ENCODE results near the gene MROH2A.

The MROH2A gene

DNA sequence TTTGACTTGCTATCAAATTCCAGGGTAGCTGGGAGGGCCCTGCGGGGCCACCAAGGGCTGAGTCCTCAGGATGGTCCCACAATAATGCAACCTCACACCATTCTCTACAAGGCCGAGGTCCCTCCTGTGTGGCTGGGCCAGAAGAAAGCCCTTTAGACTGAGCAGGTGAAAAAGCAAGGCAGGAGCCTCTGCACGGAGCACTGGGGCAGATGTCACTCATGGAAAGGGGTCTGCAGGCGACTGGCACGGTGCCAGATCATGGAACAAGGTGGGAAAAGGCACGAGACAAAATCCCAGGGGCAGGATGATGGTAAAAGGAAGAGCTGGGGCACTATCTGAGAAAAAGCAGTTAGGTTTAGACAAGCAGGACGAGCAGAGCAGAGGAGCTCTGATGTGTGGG lies 60.1 kb downstream of the MROH2A start:
- DNase-seq: no peak

DNA sequence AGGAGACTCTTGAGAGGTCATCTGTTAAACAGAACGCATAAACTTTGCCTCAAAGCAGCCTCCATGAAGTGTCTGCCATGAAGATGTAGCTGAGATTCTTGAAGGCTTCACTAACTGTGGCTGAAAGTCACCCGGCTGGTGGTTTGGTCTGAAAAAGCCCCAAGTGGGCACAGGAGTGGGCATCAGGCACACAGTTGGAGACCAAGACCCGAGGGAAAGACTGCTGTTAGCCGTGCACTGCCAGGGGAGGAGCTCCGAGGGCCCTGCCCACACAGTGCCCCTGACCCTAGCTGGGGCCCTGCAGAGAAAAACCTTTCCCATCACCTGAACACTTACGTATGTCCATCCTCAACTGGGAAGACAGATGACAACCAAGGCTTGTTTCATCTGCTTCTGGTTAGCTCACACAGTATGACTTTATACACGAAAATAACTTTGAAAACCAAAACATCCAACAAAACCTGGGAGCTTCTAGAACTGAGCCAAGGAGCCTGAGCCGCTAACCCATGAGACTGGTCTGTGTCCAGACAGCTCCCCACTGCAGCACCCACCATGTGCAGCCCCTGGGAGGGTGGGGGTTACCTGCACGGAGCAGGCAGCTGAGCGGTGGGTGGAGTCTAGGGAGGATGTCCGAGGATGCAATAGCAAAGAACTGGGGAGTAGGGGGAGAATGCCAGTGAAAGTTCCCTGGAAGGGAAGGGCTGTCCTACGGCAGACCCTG lies 60.8 kb downstream of the MROH2A start:
- DNase-seq: no peak

DNA sequence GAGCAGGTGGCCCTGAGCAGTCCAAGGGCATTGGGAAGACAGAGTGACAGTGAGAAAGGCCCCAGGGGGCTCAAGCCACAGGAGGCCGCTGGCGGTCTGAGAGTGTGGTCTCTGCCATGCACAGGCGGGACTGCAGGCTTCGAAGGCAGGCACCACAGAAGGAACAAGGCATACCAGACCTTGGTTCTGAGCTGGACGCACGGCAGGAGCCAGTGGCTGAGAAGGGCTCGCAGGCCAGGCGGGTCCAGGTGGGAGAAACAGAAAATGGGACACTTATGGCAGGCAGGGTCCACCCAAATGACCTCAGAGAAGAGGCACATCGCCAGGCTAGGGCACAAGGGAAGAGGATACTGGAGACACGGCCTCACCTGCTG lies 61.3 kb downstream of the MROH2A start:
- DNase-seq: no peak

DNA sequence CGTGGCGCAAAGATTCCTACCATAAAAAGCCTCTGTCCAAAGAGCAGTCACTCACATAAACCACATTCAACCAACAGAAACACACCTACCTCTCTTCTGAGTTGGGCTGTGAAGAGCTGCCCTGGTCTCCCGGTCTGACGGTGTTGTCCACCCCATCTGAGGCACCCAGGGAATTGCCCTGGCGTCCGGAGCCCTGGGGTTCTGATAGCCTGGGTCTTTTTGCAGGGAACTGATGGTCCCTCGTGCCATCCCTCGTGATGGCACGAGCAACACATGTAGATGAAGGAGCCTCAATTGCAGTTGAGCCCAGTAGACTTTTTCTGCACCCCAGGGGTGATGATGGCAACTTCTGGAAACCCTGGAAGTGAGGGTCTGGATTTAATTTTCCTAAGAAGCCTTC lies 62.4 kb downstream of the MROH2A start:
- no peak for DNase-seq

DNA sequence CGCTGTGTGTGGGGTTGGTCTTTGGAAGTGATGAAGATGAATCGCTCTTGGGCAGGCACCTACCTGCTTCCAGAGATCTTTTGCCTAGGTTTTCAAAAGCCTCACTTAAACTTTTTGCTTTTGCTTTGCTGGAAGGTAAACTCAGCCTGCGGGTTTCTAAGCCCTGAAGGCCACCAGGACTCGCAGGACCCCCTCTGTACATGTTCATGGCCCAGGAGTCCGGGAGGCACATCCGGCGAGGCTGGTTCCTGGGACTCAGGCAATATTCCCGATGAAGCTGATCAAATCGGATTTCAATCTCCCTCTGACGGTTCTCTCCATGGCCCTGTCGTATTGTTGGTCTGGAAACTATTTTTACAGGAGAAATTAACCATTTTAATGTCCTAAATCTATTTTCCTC lies 63.1 kb downstream of the MROH2A start:
- no peak for DNase-seq

DNA sequence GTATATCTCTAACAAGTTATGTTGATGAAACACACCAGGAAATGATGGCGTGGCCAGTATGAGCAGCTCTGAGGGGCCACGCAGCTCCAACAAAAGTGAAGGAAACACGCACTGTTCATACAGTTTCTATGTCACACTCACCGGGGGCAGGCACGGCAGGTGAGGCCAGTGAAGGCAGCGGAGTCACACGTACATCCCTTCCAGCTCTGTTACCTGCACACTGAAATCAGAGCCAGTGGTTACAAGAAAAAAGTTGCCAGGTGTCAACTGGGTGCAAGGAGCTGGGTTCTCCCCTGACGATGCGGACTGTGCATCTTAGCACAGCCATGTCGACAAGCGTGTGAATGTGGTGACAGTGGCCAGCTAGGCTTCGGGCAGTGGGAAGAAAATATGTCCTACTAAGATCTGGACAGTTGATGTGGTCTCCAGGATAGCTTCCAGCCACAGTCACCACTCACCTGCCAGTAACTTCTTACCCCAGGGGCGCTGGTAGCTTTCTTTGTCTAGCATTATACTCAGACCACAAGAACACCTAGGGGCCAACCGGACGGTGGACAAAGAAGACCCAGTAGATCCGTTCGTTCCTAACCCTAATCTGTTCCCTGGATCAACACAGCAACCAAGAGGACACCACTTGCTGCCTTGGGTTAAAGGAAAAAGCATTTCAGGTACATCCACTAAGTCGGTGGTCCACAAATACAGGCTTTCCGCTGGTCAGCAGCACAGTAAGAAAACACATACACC lies 66.1 kb downstream of the MROH2A start:
- no peak for DNase-seq

DNA sequence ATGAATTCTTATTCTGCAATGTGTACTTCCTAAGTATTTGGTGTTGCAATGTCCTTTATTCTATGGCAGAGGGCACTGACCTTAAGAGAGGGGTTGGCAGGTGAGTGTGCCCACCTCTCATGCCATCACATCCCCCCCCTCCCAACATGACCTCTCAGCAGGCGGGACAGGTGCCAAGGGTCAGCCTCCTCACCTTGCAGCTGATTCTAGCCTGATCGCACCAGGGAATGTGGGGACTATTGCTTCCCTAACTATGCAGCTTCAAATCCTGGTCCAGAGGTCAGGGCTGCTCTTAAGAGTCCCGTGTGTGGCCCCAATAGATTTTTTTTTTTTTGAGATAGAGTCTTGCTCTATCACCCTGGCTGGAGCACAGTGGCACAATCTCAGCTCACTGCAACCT lies 66.7 kb downstream of the MROH2A start:
- DNase-seq: no peak

DNA sequence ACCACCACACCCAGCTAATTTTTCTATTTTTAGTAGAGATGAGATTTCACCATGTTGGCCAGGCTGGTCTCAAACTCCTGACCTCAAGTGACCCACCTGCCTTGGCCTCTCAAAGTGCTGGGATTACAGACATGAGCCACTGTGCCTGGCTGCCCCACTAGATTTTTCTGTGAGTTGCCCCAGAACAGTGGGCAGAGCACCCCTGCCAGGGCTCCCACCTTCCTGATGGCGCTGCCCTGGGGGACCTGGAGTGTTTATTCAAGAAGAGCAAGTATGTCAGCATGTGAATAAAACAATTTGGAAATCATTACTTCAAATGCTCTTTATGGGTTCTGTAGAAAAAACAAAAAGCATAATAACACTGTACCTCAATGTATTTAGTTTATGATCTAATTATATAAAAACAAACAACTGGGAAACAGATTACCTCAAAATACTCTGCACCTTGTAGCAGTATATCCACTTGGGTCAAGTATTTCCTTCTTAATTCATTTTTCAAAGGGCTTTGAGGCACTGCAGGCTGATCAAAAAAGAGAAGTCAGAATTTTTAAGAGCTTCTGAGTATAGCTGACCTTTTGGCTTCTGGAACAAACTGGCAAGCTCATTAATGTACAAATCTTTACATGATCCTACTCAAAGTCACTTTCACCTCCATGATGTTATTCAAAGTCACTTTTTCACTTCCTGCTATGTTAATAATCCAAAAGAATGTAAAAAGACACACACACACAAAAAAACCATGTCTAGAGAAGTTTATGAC lies 67.4 kb downstream of the MROH2A start:
- no peak for DNase-seq

DNA sequence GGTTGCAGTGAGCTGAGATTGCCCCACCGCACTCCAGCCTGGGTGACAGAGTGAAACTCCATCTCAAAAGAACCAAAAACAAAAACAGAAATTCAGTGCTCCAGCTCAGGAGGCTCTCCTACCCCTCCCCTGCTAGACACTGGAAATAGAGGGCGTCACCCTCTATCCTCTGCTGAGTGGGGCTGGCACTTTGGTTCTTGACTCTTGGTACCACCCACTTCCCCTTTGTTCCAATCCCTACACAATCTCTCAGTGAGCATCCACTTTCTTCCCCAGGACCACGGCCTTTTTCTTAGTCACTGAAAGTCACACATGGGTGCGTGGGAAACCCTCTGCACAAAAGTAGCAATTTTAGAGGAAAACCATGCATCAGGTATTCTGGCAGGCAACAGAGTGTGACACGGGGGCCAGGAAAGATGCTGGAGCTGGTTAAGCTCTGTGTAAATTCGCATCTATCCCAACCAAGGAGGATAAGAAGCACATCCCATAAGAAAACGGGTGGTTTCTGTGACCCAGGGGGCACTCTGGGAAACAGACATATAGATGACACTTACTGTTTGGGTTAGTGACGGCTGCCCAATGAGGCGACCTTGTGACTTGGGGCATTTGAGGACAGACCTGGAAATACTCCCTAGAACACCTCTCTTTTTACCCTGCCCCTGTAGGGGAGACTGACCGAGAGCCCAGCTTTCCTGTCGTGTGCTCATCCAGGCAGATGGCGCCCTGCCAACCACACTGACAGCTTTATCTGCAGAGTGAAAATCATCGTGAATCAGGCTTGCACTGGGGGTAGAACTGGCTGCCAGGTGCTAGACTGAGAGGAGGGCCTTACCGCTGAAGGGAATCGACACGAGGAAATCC lies 68.5 kb downstream of the MROH2A start:
- DNase-seq: no peak

DNA sequence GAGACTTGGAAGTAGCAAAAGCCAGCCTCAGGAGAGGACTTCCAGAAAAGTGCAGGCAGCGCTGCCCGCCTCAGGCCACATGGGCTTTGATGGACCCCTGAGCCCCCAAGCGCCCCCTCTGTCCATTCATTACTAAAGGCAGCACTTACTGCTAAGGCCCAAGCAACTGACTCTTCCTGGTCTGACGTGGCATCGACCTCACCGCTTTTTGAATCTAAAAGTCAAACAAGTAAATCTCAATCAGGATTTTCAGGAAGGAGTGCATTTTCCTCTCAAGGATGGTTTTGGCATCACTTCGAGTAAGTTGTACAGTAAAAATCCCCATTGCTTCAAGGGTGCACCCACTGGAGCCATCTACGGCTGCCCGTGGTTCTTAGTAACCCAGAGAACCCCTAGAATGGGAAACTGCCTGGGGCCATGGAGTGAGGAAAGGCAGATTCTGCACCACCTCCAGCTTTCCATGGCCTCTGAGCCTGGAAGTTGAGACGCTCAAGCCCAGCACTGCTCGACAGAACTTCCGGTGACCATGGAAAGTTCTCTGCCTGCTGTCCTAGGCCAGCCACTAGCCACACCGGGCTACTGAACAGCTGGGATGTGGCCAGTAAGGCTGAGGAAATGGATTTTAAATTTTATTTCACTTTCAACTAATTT lies 69.2 kb downstream of the MROH2A start:
- DNase-seq: no peak

DNA sequence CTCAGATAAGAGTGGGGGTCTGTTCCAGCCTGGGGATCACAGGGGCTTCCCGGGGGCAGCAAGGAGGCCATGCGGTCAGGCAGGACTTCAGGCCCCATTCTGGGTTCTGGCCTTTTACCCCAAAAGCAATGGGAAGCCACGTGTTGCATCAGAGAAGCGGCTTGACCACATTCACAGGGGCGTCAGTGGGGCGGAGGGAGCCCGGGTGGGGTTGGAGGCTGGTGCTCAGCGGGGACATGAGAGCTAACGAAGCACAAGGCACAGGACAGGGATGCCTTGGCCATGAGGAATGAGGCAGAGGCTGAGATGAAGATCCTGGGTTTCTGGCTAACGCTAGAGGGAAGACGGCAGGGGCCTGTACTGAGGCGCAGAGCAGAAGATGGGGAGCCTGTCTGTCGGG lies 70.1 kb downstream of the MROH2A start:
- DNase-seq: no peak

DNA sequence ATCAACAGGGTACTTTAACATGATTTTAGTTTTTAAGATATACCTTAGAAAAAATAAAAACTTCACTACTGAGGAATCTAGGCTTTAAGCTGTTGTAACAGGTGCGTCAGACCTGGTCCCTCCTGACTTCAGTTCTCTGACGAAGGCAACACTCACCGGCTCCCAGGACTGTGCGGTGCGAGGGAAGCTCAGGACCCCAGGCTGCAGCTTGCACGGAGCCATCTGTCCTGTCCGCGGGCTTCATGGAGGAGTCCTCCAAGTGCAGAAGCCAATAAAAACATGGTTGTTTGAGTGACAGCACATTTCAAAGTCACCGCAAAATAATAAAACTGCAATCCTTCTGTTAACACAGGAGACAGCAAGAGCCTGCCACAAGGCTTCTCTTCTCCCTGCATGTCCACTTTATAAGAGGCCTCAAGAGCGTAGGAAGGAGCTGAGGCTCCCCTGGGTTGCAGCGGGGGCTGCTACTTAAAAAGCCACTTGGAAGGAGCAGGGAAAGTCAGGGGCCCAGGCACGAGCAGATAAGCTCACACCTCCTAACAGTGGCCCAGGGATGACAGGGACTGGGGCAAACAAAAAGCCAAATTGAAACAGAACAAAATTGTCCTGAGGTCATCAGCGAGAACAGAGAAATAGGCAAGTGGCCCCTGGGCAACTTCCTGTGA lies 71.6 kb downstream of the MROH2A start:
- no peak for DNase-seq

DNA sequence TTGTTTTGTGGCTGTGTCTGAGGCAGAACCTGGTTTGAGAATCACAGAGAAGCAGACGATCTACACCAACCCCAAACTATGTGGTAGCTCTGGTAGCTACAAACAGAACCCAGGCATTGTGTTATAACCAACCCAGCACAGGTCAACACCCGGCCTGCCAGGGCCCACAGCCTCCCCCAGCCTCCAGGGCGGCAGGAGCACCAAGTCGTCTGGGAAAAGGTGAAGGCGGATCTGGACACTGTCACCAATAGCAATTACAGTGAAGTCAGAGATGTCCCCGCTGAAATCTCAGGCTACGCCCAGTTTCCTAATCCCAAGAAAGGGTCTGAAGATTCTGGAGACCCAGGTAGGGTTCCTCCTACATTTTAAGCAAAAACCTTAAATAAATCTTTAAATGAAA lies 72.6 kb downstream of the MROH2A start:
- no peak for DNase-seq

DNA sequence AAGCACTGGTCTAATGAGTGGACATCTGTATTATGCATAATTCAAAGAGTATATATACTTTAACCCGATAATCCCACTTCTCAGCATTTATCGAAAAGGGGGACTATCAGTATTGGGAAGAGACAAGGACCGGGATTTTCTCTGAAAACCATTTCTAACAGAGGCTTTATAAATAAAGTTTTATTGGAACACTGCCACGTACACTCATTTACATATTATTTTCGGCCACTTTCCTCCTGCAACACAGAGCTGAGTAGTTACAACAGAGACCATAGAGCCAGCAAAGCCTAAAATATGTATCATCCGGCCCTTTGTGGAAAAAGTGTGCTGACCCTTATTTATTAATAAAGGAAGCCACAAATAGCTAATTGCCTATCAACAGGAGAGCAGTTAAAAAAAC lies 73.0 kb downstream of the MROH2A start:
- DNase-seq: no peak

DNA sequence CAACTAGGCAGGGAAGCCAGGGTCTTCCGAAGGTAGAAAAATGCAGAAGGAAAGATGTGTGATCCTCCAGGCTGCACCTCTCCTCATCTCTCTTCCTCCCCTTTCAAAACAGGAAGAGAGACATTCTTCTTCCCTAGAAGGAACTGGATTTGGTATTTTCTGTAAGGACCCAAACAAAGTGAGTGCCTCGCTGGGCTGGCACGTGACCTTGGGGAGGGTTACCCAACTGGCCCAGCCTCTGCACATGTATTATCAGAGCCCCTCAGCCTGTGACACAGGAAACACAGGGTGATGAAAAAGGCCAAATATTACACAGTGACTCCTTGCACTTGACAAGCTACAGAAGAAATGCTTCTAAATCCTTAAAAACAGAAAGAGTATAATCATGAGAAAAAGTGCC lies 73.9 kb downstream of the MROH2A start:
- DNase-seq: no peak

DNA sequence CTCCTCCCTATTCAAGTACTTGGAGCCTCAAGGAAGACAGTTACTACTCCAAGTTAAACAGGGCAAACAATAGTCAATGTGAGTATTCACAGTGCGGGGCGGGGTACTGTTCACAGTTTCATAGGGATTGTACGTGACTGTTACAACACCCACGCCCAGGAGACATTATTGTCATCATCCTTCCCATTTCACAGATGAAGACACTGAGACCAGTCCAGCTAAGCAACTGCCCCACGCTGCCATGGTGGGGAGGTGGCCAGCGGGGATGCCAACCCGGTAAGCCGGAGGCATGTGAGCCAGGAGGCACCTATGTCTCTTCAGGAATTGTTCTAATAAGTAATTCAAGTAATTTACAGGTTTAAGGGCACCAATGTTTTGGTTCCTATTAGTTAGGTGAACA lies 75.2 kb downstream of the MROH2A start:
- DNase-seq: no peak

DNA sequence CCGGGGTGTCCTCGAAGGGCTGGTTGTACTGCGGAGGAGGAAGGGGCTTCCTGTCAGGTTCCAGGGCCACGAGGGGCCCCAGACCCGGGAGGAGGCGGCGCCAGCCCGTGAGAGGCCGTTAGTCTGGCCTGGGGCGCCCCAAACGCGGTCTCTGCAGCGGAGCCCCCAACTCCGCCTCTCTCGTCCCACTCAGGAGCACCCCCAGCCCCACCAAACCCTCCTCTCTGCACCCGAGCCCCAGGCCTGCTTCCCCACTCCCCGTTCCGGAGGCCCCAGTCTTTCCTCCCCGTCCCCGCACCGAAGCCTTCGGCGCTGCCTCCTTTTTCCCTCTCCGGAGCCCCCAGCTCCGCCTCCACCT lies 75.7 kb downstream of the MROH2A start:
- no peak for DNase-seq

DNA sequence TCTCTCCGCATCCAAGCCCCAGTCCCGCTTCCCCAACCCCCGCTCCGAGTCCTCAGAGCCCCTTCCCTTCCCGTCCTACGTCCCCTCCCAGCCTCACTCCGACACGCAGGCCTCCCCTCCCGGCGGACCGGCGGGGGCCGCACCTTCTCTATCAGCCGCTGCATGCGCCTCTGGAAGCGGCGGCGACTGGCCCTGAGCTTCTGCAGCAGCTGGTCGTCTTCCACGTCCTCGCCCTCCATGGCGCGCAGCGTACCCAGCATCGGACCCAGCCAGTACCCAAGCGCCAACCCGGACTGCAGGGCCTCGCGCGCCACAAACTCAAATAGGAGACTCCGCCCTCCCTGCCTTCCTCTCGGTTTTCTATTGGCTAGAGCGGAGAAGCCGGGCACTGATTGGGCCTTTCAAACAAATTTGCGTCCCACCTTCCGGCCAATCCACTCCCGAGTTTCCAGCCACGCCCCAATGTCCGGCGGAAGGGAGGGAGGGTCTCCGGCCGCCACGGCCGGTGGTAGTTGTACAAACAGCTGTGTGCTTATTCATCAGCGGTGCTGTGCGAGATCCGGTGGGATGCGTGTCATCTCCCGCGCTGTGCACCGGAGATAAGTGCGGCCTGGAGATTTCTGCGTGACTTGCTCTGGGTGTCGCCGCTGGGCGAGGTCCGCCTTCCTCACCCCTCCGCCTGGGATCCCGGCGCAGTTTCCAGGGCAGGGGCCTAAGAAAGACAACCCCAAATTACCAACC lies 76.3 kb downstream of the MROH2A start, which contains the start of gene HJURP:
Gene HJURP, minus strand, starts transcription at position 295 of the 741 bp plus-strand sequence. Its CDS starts 35 bp downstream, at position 260.
- DNase-seq: peak; percentile 91

DNA sequence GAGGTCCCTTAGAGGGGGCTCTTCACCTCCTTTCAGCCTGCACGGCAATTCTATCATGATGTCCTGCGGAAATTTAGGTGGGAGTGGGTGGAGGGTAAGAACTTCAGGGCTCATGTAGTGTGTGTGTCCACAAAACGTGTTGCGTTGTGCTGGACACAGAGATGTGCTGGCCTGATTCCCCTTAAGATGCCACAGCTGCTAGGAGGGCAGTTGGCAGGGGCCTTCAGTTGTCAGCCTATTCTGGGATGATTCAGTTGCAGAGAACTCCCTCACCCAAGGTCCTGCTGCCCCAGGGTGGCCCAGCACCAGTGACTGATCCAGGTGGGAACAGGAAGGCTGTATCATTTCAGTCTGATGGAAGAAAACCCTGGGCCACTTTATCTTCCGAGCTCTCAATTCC lies 77.2 kb downstream of the MROH2A start:
- no peak for DNase-seq

DNA sequence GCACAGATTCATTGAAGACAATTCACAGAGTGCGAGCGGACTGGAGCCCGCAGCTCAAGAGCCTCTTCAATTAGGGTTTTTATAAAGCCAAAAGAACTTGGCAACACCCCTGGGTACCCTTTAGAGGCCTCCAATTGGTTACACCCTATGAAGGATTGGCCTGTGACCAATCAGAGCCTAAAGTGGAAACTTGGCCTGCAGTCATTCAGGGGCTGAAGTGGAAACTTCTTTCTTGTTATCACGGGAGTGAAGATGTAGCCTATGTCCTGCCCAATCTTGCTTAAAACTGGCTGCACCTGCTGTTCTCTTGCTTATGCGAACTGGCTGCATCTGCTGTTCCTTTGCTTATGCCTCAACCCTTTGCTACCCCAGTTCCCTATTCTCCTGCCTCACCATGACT lies 78.1 kb downstream of the MROH2A start:
- no peak for DNase-seq

DNA sequence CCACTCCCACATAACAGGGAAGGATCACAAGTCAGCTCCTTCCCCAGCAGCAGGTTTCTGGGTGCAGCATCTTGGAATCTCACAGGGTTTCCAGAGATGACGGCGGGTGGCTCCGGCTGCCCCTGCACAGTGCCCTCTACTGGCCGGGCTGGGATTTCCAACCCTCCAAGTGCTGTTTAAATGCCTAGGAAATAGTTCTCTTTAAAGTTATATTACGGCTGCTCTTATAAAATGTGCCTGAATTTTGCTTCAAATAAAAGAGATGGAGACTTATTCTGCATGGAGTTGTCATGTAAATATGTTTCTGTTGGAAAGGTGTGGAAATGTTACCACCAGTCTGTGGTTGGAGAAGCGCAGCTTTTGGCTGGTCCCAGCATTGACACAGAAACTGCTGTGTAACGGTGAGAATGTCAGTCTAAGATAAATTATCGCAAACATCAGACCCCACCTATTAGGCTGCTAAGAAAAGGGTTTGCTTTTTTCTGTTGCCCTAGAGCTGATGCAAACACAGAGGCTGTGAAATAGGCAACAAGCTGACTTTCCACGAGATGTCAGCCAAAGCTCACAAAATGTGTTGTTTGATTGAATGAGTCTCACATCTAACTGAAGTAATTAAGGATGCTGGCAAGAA lies 79.5 kb downstream of the MROH2A start:
- peak; percentile 56 for DNase-seq
